MCF 10A (cell line): ENCODE results near the gene CCT5. TPM values are rescaled to one million over a fixed set of nuclear protein-coding genes. Genes with fewer than 3 reads are reported as not detected.

Source experiments
- BruUV-seq: library from RNA; stranded (reverse); fragments of 400-500 nt; replicated peaks from 2 replicates; lab custom pipeline; 2021; lab: Mats Ljungman, UMichigan
- CTCF ChIA-PET: fragments of 300-600 bp; sonication (Branson Sonifier 250); formaldehyde crosslinking; extraction: SDS; loops from one replicate; lab custom pipeline; 2021; ENCODE audit warnings: antibody characterized with exemption, inconsistent platforms; lab: Yijun Ruan, JAX
- POLR2A ChIA-PET: fragments of 300-600, 350-650 bp; sonication (Branson Sonifier 250); formaldehyde crosslinking; extraction: SDS; loops from one replicate; lab custom pipeline; 2020; ENCODE audit warnings: antibody characterized with exemption, inconsistent platforms; lab: Yijun Ruan, JAX
- DNase-seq: peaks from one replicate; pipeline ENCODE4 v3.0.0-alpha.2; 2018; ENCODE audit not compliant: unreplicated experiment
- H3K27ac Mint-ChIP-seq: one replicate; pipeline ENCODE4 v1.8.0; 2022; ENCODE audit warnings: mild to moderate bottlenecking, low read depth, mixed read lengths; ENCODE audit not compliant: unreplicated experiment
- H3K27me3 Mint-ChIP-seq: one replicate; pipeline ENCODE4 v1.8.0; 2022; ENCODE audit warnings: mixed read lengths; ENCODE audit not compliant: insufficient read depth, unreplicated experiment
- H3K36me3 Mint-ChIP-seq: one replicate; pipeline ENCODE4 v1.8.0; 2022; ENCODE audit warnings: mild to moderate bottlenecking, moderate library complexity, mixed read lengths; ENCODE audit not compliant: insufficient read depth, unreplicated experiment
- H3K4me1 Mint-ChIP-seq: one replicate; pipeline ENCODE4 v1.8.0; 2022; ENCODE audit warnings: mixed read lengths; ENCODE audit not compliant: insufficient read depth, unreplicated experiment
- H3K4me3 Mint-ChIP-seq: one replicate; pipeline ENCODE4 v1.8.0; 2022; ENCODE audit warnings: mild to moderate bottlenecking, moderate library complexity, mixed read lengths; ENCODE audit not compliant: unreplicated experiment
- H3K9me3 Mint-ChIP-seq: one replicate; pipeline ENCODE4 v1.8.0; 2022; ENCODE audit warnings: mixed read lengths; ENCODE audit not compliant: unreplicated experiment
- CTCF ChIP-seq: fragments of 200-600 bp; IDR thresholded peaks from one replicate; pipeline ENCODE4 v1.8.0; 2022; ENCODE audit warnings: antibody characterized with exemption, mild to moderate bottlenecking; ENCODE audit not compliant: unreplicated experiment
- intact Hi-C: fragments of 100-400 bp; cut with micrococcal nuclease; formaldehyde crosslinking; loops from 2 replicates; pipeline ENCODE4 v1.14.1; 2022
- total RNA-seq: library from RNA; stranded (reverse); gene quantifications from 2 replicates; pipeline ENCODE4 v1.2.3, GENCODE V29; 2022

CCT5 gene
- total RNA-seq, 1 experiment from 2014 or later, result 322 TPM

GRCh38 chr5:10295619-10296326 lies 45.7 kb downstream of the CCT5 start:
- no peak overlapping the region for H3K4me3 Mint-ChIP-seq
- ChIA-PET POLR2A (interaction anchor here (0.6 to 2.2 kb wide), 4 partner anchors 10 to 110 kb away, joined by 3 to 13 read pairs (median 4); partner anchors contain the start of gene MARCHF6), CTCF (interaction anchor here (2.6 kb wide), 1 partner anchor 12 kb away, joined by 14 read pairs; no protein-coding TSS in a partner anchor)
- H3K9me3 Mint-ChIP-seq, result peaks cover 8% of the 10 kb centered on the region
- TF ChIP-seq CTCF, result no peak
- DNase-seq, result no peak
- H3K27ac Mint-ChIP-seq, result no peak overlapping the region
- BruUV-seq, result no TSS peak
- peaks cover 24% of the 10 kb centered on the region for H3K4me1 Mint-ChIP-seq
- peaks cover 57% of the 10 kb centered on the region for H3K36me3 Mint-ChIP-seq
- no peaks in the 10 kb centered on the region for H3K27me3 Mint-ChIP-seq
- intact Hi-C loops, result no loop called here

GRCh38 chr5:10297646-10298204 lies 47.6 kb downstream of the CCT5 start:
- POLR2A ChIA-PET, result interaction anchor here (1.2 kb wide), 1 partner anchor 11 kb away, joined by 7 read pairs; no protein-coding TSS in a partner anchor
- Mint-ChIP-seq H3K27ac (peak overlapping the region; percentile 55), H3K4me3 (no peak overlapping the region), H3K36me3 (peaks cover 57% of the 10 kb centered on the region), H3K4me1 (peaks cover 33% of the 10 kb centered on the region), H3K9me3 (peaks cover 8% of the 10 kb centered on the region), H3K27me3 (no peaks in the 10 kb centered on the region)
- intact Hi-C loops, result no loop called here
- BruUV-seq, result no TSS peak
- no peak for TF ChIP-seq CTCF
- CTCF ChIA-PET, result interaction anchor here (1.4 kb wide), 1 partner anchor 11 kb away, joined by 6 read pairs; no protein-coding TSS in a partner anchor
- no peak for DNase-seq

GRCh38 chr5:10300246-10300645 lies 50.2 kb downstream of the CCT5 start:
- Mint-ChIP-seq H3K27ac (no peak overlapping the region), H3K4me1 (peaks cover 39% of the 10 kb centered on the region), H3K36me3 (peaks cover 50% of the 10 kb centered on the region), H3K27me3 (no peaks in the 10 kb centered on the region), H3K9me3 (peaks cover 8% of the 10 kb centered on the region), H3K4me3 (no peak overlapping the region)
- POLR2A ChIA-PET, result interaction anchor here (1.8 to 4.5 kb wide), 4 partner anchors 8 to 53 kb away, joined by 7 to 40 read pairs (median 12); partner anchors contain the start of gene MARCHF6
- intact Hi-C loops, result no loop called here
- BruUV-seq, result no TSS peak
- no peak for TF ChIP-seq CTCF
- no peak for DNase-seq
- CTCF ChIA-PET, result no interaction called here

GRCh38 chr5:10301266-10301665 lies 51.2 kb downstream of the CCT5 start:
- BruUV-seq, result no TSS peak
- ChIA-PET CTCF (interaction anchor here (1.3 kb wide), 1 partner anchor 17 kb away, joined by 4 read pairs; no protein-coding TSS in a partner anchor), POLR2A (interaction anchor here (0.6 to 4.5 kb wide), 11 partner anchors 8 to 57 kb away, joined by 3 to 40 read pairs (median 6); partner anchors contain the start of gene MARCHF6)
- H3K9me3 Mint-ChIP-seq, result peaks cover 8% of the 10 kb centered on the region
- TF ChIP-seq CTCF, result no peak
- H3K27ac Mint-ChIP-seq, result no peak overlapping the region
- H3K4me1 Mint-ChIP-seq, result peaks cover 47% of the 10 kb centered on the region
- H3K4me3 Mint-ChIP-seq, result peak overlapping the region; percentile 54
- peaks cover 44% of the 10 kb centered on the region for H3K36me3 Mint-ChIP-seq
- intact Hi-C loops, result no loop called here
- DNase-seq, result peak; percentile 66
- H3K27me3 Mint-ChIP-seq, result no peaks in the 10 kb centered on the region
